Astrocyte of the spinal cord (primary cell): ENCODE data around the gene PLXNA3.
"Not testable (repeated sequence)": the region's sequence is repeated elsewhere in the genome, so short reads cannot be mapped to it uniquely, and the experiment has no call there.

Experiments
- DNase-seq: peaks from one replicate; pipeline ENCODE4 v3.0.0; 2011; ENCODE audit warnings: low read depth, low spot score
- H3K4me3 ChIP-seq: 2 replicates; pipeline ENCODE4 v1.5.1; 2011; ENCODE audit warnings: low read depth, mild to moderate bottlenecking, low read length, moderate library complexity
- in situ Hi-C: cut with HindIII; loops from 2 replicates; pipeline ENCODE4 v1.10.0; 2017; ENCODE audit warnings: low sequenced_read_pairs
- TF ChIP-seq, protein P1 (sequence below): IDR thresholded peaks from 2 replicates; pipeline ENCODE4 v1.5.1; 2012; ENCODE audit warnings: low read depth, mild to moderate bottlenecking, low read length, inconsistent platforms

PLXNA3 gene

DNA sequence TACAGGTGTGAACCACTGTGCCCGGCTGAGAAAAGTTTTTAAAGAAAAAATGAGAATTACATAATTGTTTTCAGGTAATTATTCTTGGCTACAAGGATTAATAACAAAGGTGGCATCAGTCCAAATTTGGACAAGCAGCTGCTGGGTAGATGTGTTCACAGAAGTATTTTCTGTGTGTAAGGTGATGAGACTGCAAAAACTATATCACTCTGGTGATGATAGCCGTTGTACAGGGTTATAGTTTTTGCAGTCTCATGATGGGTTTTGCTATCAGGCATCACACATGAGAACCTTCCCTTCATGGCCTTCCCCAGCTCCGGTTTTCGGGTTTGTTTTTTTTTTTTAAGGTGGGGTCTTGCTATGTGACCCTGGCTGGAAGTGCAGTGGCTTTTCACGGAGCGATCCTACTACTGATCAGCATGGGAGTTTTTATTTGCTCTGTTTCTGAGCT, 37.4 kb downstream of the PLXNA3 start:
- no peak for DNase-seq
- H3K4me3 ChIP-seq, result no peak overlapping the region
- TF ChIP-seq, protein P1, sequence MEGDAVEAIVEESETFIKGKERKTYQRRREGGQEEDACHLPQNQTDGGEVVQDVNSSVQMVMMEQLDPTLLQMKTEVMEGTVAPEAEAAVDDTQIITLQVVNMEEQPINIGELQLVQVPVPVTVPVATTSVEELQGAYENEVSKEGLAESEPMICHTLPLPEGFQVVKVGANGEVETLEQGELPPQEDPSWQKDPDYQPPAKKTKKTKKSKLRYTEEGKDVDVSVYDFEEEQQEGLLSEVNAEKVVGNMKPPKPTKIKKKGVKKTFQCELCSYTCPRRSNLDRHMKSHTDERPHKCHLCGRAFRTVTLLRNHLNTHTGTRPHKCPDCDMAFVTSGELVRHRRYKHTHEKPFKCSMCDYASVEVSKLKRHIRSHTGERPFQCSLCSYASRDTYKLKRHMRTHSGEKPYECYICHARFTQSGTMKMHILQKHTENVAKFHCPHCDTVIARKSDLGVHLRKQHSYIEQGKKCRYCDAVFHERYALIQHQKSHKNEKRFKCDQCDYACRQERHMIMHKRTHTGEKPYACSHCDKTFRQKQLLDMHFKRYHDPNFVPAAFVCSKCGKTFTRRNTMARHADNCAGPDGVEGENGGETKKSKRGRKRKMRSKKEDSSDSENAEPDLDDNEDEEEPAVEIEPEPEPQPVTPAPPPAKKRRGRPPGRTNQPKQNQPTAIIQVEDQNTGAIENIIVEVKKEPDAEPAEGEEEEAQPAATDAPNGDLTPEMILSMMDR, result no peak
- in situ Hi-C loops, result no loop called here

DNA sequence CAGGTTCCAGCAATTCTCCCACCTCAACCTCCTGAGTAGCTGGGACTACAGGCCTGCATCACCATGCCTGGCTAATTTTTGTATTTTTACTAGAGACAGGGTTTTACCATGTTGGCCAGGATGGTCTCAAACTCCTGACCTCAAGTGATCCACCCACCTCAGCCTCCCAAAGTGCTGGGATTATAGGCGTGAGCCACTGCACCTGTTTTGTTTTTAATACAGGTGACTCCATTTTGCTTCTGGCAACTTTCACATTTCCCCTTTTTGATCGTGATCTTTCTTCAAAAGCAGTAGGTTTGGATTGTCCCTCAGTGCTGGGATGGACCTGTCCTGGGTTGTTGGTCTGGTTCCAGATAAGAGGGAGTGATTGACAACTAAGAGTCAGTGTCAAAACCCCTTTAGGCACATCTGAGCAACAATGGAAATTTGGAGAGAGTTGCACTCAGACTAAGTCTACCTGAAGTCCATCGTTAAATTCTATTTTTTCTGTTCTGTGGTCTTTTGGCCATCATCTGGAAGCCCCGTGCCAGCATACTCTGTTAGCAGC, 38.6 kb downstream of the PLXNA3 start:
- in situ Hi-C loops, H3K4me3 ChIP-seq, DNase-seq: not testable (repeated sequence)

DNA sequence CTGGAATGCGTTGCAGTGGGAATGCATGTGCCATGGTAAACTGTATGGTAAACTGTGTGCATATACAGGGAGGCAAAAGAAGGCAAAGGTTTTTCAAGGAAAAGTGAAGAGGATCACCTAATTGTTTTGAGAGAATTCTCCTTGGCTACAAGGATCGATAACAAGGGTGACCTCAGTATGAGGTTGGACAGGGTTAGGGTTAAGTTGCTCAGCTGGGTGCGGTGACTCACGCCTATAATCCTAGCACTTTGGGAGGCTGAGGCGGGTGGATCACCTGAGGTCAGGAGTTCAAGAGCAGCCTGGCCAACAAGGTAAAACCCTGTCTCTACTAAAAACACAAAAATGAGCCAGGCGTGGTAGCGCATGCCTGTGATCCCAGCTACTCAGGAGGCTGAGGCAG, 43.3 kb downstream of the PLXNA3 start:
- DNase-seq, H3K4me3 ChIP-seq, in situ Hi-C loops: not testable (repeated sequence)

DNA sequence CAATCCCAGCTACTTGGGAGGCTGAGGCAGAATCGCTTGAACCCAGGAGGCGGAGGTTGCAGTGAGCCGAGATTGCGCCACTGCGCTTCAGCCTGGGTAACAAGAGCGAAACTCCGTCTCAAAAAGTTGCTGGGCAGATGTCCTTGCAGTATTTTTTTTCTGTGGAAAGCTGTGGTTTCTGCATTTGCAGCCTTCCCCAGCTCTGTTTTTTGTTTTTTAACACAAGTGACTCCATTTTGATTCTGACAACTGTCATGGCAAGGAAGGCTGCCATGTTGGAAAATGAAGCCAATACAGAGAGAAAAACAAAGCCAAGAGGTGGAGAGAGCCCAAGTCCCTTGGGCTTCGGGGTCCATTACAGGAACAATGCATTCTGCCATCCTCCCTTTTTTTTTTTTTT, 44.0 kb downstream of the PLXNA3 start:
- H3K4me3 ChIP-seq, result no peak overlapping the region
- TF ChIP-seq, protein P1, result no peak
- in situ Hi-C loops, result no loop called here
- DNase-seq, result no peak

DNA sequence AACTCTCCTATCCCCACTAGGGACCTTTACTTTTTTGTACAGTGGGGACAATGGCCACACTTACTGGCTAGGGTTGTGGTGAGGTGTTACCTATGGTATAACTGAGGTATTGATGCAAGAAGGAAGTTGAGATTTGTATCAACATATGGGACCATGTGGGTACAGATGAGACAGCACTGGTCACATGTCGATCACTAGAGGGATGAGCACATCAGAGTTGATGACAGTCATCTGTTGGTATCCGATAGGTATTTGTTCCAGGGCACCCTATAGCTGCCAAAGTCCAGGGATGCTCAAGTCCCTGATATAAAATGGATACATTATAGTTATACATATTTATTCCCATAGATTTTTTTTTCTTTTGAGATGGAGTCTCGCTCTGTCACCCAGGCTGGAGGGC, 44.9 kb downstream of the PLXNA3 start:
- DNase-seq, result no peak
- in situ Hi-C loops, result no loop called here
- no peak overlapping the region for H3K4me3 ChIP-seq
- TF ChIP-seq, protein P1, result no peak

DNA sequence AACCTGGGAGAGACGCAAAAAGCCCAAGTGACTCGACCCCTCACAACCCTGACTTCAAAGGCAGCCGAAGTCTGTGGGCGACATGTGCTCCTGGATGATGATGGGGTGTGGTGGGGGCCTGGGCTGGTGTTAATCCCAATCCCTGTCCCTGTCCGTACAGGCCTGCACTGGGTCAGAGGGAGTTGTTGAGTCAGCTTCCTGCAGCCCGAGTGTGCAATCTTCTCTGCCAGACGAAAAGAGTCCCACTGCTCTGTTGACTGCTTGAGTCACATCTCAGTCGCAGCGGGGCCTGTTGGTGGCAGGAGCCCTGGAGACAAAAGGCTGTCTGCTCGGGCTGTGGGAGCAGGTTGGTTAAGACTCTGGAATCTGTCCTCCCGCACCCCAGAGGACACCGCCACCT, 47.7 kb downstream of the PLXNA3 start:
- H3K4me3 ChIP-seq, result no peak overlapping the region
- in situ Hi-C loops, result no loop called here
- DNase-seq, result peak; percentile 22
- TF ChIP-seq, protein P1, result no peak

DNA sequence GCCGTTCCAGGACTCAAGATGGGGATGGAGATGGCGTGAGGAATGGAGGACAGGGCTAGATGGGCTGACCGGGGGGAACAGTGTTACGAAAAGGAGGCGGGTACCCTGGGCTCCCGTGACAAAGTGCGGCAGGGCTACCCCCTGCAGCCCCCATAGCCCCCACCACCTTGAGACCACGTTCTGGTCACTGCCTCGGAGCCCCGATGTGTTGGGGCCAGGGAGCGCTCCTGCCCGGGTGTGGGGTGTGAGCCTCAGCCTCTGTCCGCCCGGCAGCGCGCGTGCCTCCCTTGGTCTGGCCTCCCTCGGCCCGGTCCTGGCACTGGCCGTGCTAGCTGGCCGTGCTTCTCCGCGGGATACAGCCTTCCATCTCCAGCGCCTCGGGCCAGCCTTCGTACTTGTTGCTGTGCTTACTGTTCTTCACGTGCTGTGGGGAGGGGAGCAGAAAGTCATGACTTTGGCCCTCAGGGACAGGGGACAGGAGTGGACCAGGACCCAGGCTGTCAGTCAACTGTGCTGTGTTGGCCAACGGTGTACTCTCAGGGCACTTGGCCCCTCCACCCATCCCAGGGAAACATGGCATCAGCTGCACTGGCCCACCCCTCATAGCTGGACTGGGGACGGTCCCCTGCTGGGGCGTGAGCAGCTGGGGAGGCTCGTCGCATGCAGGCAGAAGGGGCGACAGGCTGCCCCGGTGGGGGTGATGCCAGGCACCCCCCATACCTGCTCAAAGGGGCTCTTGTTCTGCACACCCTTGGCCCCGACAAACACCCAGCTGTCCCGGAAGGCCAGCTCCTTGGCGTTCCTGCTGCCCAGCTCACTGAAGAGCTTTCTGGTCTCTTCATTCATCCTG, 48.6 kb downstream of the PLXNA3 start:
- in situ Hi-C loops, result no loop called here
- no peak overlapping the region for H3K4me3 ChIP-seq
- DNase-seq, result no peak
- TF ChIP-seq, protein P1, result no peak
